Activated effector memory CD4-positive, alpha-beta T cell treated with anti-CD3 and anti-CD28 coated beads, Interleukin-2, amount 50 U/mL, for 16 hours (primary cell): ENCODE data around the gene DIABLO.
A peak's percentile ranks its signal among the peaks of the same experiment; 100 is the strongest.
"Not testable (repeated sequence)": the region's sequence is repeated elsewhere in the genome, so short reads cannot be mapped to it uniquely, and the experiment has no call there.

Experiments used
- DNase-seq: peaks from one replicate; pipeline ENCODE4 v3.0.0-alpha.2; 2020

The DIABLO gene

DNA sequence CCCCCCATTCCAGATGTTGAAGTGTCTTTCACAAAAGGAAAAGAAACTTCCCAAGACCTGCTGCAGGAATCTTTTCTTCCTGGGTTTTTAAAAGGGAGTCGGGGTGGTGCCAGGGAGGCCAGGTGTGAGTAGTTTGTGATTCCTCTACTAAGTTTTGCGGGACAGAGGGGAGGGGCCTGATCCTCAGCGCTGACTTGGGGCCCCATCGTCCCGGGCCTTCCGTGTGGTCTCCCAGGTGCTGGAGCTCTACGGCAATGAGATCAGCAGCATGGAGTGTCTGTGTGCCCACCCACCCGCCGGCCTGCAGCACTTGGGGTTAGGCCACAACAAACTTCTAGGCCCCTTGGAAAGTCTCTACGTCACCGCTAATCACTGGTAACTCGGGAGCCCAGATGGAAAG lies 38.4 kb downstream of the DIABLO start:
- DNase-seq = no peak

DNA sequence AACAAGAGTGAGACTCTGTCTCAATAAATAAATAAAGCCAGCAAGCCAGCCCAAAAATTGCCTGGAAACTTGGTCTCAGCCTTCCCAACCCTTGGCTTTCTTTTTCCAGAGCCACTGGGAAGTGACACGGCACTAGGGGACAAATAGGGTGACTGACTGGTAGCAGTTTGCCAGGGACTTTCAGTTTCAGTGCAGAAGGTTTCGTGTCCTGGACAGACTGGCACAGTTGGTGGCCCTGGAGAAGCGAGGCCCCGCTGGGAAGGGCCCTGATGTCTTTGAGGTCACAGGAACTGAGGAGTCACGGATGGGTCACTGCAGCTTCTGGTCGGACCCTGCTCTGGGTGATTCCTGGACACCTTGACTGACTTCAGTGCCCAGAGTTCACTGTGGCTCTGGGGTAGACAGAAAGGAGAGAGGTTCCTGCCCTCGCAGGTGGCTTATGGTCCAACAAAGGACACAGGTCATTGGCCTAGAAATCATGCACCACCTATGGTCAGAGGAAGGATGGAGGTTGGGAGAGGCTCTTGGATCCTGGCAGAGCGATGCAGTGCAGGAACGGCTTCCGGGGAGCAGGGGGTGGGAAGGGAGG lies 40.3 kb downstream of the DIABLO start:
- no peak for DNase-seq

DNA sequence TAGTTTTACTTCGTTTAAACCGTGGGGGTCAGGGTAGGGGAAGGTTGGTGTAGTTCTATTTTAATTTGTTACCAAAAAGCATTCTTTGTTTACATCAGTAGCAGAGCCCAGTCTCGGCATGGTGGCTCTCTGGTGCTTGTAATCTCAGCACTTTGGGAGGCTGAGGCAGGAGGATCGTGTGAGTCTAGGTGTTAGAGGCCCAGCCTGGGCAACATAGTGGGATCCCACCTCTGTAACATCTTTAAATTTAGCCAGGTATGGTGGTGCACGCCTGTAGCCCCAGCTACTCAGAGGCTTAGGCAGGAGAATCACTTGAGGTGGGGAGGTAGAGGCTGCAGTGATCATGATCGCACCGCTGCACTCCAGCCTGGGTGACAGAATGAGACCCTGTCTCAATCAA lies 40.8 kb downstream of the DIABLO start:
- DNase-seq = no peak

DNA sequence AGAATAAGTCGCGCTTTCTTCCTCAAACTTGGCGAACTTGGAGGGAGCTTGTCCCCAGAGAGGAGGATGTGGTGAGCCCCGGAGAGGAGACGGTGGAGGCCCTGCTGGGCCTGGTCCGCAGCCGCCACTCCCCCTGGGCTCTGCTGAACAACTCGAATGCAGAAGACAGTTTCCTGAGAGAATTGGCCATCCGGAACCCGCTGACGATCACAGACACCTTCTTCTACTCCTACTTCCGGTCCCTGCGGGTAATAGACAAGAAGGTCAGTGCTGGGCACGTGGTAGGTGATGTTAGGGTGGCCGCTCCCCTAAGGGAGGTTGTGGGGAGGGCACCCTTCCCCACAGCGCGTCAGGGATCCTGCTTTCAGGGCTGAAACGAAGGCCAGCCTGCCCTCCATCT lies 41.3 kb downstream of the DIABLO start:
- DNase-seq = no peak

DNA sequence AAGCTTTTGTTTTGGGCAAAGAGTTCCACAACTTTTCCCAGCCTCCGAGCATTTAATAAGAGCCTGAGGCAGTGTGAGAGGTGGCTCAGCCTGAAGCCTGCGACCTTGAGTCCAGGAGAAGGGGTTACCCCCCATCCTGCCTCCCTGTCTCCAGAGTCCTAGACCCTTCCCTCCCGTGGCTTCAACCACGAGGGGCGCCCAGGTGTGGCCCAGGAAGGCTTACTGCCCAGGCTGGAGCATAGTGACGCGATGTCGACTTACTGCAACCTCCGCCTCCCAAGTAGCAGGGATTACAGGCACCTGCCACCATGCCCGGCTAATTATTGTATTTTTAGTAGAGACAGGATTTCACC lies 42.3 kb downstream of the DIABLO start:
- no peak for DNase-seq

DNA sequence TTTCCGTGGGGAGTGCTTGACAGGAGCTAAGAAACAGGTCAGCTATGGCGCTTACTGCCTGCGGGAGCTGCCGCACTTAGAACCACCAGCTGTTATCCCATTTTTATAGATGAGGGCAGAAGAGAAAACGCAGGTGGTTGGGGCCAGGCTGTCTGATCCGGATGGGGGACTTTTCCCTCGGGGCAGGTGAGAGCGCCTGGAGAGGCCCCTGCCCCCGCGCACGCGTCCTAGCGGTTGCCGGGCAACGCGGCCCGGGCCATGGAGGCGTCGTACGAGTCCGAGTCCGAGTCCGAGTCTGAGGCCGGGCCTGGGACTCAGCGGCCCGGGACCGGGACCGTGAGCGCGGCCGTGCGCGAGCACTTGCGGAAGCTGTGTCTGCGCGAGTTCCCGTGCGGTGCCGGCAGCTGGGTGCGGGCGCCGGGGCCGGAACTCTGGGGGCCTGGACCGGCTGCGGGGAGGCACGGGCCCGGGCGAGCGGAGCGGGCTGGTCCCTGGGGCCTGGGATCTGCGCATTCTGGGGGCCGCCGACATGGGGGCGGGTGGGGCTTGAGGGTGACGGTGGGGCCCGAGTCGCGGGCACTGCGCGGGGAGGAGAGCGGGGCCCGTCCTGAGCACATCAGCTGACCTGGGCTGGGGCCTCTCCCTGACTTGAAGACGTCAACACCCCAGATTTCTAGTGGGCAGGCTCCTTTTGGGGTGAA lies 42.8 kb downstream of the DIABLO start, which contains the start of gene LRRC43:
Gene LRRC43 (plus strand): TSS at position 237 of the 701 bp plus-strand sequence. CDS start 22 bp downstream, at position 259.
- DNase-seq = peak; percentile 67

DNA sequence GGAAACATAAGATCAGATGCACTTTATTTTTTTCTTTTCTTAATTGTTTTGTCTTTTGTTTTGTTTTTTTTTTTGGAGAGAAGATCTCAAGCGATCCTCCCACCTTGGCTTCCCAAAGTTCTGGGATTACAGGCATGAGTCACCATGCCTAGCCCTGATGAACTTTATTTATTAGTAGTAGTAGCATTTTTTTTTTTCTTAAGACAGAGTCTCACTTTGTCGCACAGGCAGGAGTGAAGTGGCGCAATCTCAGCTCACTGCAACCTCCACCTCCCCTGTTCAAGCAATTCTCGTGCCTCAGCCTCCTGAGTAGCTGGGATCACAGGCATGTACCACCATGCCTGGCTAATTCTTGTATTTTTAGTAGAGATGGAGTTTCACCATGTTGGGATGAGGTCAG lies 49.4 kb downstream of the DIABLO start:
- not testable (repeated sequence) for DNase-seq

DNA sequence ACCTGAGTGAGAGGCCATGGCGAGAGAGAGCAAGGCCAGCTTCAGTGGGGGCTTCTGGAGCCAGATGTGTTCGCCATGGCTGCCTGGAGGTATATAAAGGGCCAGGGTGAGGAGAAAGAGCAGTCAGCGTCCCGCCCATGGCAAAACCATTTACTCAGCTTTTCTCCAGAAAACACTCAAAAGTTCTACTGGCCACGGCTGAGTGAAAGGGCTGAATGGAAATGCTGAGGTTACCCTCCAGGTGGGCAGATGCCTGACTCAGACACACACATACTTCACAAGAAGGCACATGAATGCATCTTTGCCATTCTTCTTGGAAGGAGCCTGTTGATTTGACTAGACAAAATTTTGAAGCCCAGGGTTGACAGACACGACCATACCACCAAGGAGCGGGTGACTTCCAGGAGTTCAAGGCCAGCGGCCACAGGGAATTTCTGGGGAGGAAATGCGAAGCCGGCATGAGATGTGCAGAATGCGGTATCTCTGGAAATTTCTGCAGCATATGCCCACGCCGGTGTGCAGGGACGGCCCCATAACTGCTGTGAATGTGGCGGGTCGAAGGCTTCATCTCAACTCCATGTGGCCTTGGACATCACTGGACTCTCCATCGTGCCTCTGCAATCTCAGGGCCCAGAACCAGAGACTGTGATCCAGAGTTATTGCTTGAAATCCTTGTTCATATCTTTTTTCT lies 51.6 kb downstream of the DIABLO start, which contains the start of gene IL31:
Gene IL31 (minus strand): TSS at position 67 of the 691 bp plus-strand sequence. CDS start 49 bp downstream, at position 18.
- no peak for DNase-seq

DNA sequence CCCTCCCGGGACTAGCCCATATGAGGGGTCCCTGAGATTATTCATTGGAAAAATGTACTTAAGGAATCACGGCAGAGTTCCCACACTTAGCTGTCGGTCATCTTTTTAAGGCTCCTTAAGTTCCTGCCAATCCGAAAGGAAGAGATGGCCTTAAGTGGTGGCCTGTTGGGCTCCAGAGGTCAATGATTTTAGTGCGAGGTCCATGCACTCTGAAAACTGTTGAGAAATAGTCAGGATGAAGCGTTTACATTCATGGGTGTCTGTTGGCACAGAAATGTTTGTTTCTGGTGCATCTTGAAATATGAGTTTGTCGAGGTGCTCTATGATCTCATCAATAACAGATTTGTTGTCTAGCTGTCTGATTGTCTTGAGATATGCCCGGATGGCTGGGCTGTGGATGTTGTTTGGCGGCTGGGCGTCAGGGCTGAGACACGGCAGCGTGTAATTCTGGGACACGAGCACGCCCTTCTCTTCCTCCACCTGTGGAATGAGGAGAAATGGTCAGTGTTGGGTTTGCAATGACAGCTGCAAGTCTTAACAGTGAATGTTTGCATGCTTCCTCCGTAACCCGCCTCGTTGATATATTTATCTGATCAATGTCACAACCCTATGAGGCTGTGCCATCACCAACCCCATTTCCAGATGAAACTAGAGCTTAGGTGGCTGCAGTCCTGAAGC lies 53.5 kb downstream of the DIABLO start:
- no peak for DNase-seq

DNA sequence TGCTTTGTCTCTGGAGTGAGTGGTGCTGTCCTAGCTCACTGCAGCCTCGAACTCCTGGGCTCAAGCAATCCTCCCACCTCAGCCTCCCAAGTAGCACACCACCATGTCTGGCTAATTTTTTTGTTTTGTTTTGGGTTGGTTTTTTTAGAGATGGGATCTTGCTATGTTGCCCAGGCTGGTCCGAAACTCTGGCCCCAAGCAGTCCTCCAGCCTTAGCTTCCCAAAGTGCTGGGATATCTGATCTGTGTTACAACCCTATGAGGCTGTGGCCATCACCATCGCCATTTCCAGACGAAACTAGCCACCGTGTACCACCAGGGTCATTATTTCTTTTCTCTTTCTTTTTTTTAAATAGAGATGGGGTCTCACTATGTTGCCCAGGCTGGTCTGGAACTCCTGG lies 54.5 kb downstream of the DIABLO start:
- DNase-seq = no peak

DNA sequence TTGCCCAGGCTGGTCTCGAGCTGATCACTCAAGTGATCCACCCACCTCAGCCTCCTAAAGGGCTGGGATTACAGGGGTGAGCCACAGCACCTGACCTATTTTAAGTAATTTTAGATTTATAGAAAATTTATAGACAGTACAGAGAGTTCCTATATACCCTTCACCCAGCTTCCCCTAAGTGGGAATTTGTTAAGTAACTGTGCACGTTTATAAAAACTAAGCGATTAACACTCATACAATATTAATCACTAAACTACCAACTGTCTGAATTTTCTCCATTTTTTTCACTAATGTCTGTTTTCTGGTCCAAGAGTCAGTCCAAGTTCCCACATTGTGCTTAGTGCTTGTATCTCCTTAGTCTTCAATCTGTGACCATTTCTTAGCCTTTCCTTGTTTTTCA lies 57.4 kb downstream of the DIABLO start:
- DNase-seq = no peak

DNA sequence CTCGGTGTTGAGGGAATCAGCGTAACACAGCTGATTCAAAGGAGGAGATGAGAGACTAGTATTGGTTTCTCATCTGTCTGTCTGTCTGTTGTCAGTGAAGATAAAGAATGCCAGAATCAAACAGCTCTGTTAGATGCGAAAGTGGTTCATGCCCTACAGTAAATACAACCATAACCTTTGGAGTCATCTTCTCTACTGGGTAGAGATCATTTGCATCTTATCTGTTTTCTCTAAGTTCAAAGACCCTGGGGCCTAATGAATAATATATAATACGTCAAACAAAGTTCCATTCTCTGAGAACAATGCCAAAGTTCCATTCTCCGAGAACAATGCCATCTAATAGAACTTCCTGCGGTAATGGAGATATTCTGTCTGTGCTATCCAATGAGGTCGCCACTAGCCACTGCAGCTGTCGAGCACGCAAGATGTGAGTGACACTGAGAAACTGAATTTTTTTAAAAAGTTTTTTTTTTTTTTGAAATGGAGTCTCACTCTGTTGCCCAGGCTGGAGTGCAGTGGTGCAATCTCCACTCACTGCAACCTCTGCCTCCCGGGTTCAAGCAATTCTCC lies 58.4 kb downstream of the DIABLO start:
- no peak for DNase-seq

DNA sequence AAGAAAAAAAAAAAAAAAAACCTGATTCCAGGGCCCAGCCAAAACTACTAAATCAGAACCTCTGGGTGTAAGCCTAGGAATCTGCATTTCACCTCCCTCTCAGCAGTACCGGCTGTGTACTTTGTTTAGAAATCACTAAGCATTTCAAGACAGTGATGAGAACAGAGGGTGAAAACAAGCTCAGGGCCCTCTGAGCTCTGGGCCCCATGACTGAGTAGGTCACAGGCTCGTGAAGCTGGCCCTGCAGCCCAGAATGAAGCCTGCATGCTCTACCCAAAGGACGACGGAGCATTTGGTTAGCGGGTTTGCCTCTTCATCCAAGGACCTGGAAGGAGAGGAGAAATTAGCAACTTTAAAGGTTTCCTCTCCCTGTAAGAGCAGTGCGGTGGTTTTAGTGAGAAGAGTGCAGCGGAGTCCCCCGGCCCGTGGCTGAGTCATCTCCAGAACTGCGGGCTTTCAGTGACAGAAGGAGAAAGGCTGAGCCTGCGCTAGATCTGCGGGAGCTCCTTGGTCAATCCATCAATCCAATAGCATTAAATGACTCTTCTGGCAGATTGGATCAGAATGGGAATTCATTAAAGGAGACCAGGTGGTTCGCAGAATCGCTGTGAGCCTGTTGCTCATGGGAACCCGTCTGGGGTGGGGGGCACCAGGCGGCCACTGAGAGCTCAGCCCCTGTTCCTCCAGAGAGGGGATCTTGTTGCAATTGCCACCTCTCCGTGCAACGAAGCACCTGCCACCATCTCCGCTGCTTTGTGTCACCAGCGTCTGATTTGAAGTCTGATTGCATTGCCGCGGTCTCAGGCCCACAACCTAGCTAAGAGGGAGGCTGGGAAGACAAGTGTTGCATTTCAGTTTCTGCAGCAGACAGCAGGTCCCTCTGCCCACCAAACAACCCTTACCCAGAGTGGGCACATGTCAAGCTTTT lies 59.2 kb downstream of the DIABLO start:
- peak; percentile 80 for DNase-seq

DNA sequence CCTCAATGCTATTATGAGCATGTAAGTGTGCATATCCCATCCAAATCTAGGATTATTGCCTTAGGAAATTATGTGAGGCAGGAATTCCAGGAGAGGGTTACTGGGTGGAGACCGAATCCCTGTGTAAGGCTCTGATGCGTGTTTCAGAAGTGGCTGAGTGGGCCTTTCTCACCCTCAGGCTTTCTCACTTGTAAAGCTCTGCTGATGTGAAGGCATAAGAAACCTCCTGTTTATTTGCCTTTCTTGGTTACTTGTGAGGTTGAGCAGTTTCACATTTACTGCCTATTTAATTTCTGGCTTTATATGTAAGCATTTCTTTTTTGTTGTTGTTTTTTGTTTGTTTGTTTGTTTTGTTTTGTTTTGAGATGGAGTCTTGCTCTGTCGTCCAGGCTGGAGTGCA lies 62.9 kb downstream of the DIABLO start:
- DNase-seq = no peak

DNA sequence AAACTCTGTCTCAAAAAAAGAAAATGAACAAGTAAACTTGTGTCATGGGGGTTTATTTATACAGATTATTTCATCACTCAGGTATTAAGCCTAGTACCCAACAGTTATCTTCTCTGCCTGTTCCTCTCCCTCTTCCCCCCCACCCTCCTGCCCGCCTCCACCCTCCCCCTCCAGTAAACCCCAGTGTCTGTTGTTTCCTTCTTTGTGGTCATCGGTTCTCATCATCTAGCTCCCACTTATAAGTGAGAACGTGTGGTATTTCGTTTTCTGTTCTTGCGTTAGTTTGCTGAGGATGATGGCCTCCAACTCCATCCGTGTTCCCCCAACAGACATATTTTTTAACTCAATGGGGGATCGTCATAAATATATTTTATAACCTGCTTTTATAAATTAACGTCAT lies 64.2 kb downstream of the DIABLO start:
- no peak for DNase-seq

DNA sequence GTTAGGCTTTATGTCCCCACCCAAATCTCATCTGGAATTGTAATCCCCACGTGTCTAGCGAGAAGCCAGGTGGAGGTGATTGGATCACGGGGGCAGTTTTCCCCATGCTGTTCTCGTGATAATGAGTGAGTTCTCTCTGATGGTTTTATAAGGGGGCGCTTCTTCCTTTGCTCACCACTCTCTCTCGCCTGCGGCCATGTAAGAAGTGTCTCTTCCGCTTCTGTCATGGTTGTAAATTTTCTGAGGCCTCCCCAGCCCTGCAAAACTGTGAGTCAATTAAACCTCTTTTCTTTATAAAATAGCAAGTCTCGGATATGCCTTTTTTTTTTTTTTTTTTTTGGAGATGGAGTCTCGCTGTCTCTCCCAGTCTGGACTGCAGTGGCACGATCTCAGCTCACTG lies 65.1 kb downstream of the DIABLO start:
- no peak for DNase-seq

DNA sequence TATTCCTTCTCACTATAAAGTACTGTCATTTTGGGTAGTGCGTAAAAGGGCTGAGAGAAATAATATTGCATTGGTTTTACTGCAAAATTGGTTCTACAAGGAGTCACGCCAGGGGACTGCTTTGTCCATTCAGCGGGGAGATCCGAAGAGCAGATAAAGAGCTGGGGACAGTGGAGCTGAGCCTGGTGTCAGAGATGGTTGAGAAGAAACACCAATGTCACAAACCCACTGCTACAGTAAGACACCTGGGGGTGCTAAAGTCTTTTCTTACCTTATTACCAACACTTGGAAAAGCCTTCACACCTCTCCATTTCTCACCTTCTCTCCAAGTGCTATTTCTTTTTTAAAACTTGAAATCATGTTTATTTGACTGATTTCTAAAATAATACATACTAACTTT lies 66.0 kb downstream of the DIABLO start:
- no peak for DNase-seq

DNA sequence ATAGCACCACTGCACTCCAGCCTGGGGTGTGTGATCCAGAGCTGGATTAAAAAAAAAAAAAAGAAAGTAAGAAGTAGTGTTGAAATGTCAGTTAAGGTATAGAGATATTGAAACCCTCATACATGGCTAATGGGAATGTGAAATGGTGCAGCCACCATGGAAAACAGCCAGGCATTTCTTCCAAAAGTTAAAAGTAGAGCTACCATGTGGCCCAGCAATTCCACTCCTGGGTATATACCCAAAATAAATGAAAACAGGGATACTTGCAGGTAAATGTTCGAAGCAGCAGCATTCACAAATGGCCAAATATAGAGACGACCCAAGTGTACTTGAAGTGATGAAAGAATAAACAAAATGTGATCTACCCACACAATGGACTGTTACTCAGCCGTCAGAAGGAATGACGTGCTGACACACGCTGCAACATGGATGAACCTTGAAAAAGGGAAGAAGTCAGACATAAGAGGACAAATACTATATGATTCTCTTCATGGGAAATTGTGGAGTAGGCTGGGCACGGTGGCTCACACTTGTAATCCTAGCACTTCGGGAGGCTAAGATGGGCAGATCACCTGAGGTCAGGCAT lies 67.1 kb downstream of the DIABLO start:
- DNase-seq = no peak
